Mononuclear cell (primary cell): ENCODE data around the gene LPA. TPM values are rescaled to one million over a fixed set of nuclear protein-coding genes. Genes with fewer than 3 reads are reported as not detected.
"Not testable (repeated sequence)": the region's sequence is repeated elsewhere in the genome, so short reads cannot be mapped to it uniquely, and the experiment has no call there.

ENCODE experiments used
- H3K27me3 ChIP-seq: 2 replicates; pipeline ENCODE4 v1.6.0; 2011; ENCODE audit warnings: low read length, control low read depth; ENCODE audit not compliant: insufficient read depth
- H3K4me1 ChIP-seq: 2 replicates; pipeline ENCODE4 v1.5.1; 2011; ENCODE audit warnings: mild to moderate bottlenecking, low read length, control low read depth; ENCODE audit not compliant: insufficient read depth
- H3K4me3 ChIP-seq: 2 replicates; pipeline ENCODE4 v1.5.1; 2011; ENCODE audit warnings: mild to moderate bottlenecking, low read length, moderate library complexity
- H3K9me3 ChIP-seq: 2 replicates; pipeline ENCODE4 v1.5.1; 2011; ENCODE audit warnings: low read depth, mild to moderate bottlenecking, control low read depth, low read length
- total RNA-seq: library from RNA; depleted of rRNA; stranded (reverse); fragments of >200 nt; gene quantifications from one replicate; pipeline ENCODE4 v1.2.3, GENCODE V29; 2012

Gene LPA
- total RNA-seq, 1 donor: not detected

- no peaks in the 10 kb centered on the region for H3K27me3 ChIP-seq
- H3K4me3 ChIP-seq: no peak overlapping the region
- H3K4me1 ChIP-seq: no peaks in the 10 kb centered on the region
- no peaks in the 10 kb centered on the region for H3K9me3 ChIP-seq
Observed at GRCh38 chr6:160678230-160678629, 14.2 kb upstream of the LPA start.

- not testable (repeated sequence) for H3K9me3 ChIP-seq, H3K27me3 ChIP-seq, H3K4me1 ChIP-seq, H3K4me3 ChIP-seq
Observed at GRCh38 chr6:160676418-160676817, 12.3 kb upstream of the LPA start.

GRCh38 chr6:160668589-160668988 is 4.5 kb upstream of the LPA start:
- no peaks in the 10 kb centered on the region for H3K9me3 ChIP-seq
- no peaks in the 10 kb centered on the region for H3K27me3 ChIP-seq
- H3K4me3 ChIP-seq: no peak overlapping the region
- no peaks in the 10 kb centered on the region for H3K4me1 ChIP-seq

GRCh38 chr6:160667639-160668481 is 3.8 kb upstream of the LPA start:
- H3K4me3 ChIP-seq: no peak overlapping the region
- no peaks in the 10 kb centered on the region for H3K27me3 ChIP-seq
- H3K4me1 ChIP-seq: no peaks in the 10 kb centered on the region
- no peaks in the 10 kb centered on the region for H3K9me3 ChIP-seq

- Histone ChIP-seq H3K4me3 (no peak overlapping the region), H3K9me3 (no peaks in the 10 kb centered on the region)
Observed at GRCh38 chr6:160662842-160663241, 1.2 kb downstream of the LPA start.

GRCh38 chr6:160662429-160662828 is 1.6 kb downstream of the LPA start:
- Histone ChIP-seq H3K9me3 (no peaks in the 10 kb centered on the region), H3K4me1 (no peaks in the 10 kb centered on the region), H3K27me3 (no peaks in the 10 kb centered on the region), H3K4me3 (no peak overlapping the region)

More at GRCh38 chr6:160662842-160663241, 1.2 kb downstream of the LPA start:
- no peaks in the 10 kb centered on the region for H3K4me1 ChIP-seq
- H3K27me3 ChIP-seq: no peaks in the 10 kb centered on the region

GRCh38 chr6:160661216-160661615 is 2.9 kb downstream of the LPA start:
- H3K4me1 ChIP-seq: no peaks in the 10 kb centered on the region
- no peak overlapping the region for H3K4me3 ChIP-seq
- no peaks in the 10 kb centered on the region for H3K27me3 ChIP-seq
- H3K9me3 ChIP-seq: no peaks in the 10 kb centered on the region

- Histone ChIP-seq H3K27me3 (no peaks in the 10 kb centered on the region), H3K4me1 (no peaks in the 10 kb centered on the region), H3K4me3 (no peak overlapping the region), H3K9me3 (no peaks in the 10 kb centered on the region)
Observed at GRCh38 chr6:160659562-160659961, 4.5 kb downstream of the LPA start.

GRCh38 chr6:160634706-160635105 is 29.4 kb downstream of the LPA start:
- no peak overlapping the region for H3K4me3 ChIP-seq
- H3K4me1 ChIP-seq: no peaks in the 10 kb centered on the region
- no peaks in the 10 kb centered on the region for H3K9me3 ChIP-seq
- no peaks in the 10 kb centered on the region for H3K27me3 ChIP-seq

GRCh38 chr6:160595838-160596832 is 67.9 kb downstream of the LPA start:
- Histone ChIP-seq H3K9me3 (no peaks in the 10 kb centered on the region), H3K4me1 (no peaks in the 10 kb centered on the region), H3K27me3 (no peaks in the 10 kb centered on the region), H3K4me3 (no peak overlapping the region)

- H3K27me3 ChIP-seq, H3K4me1 ChIP-seq, H3K4me3 ChIP-seq, H3K9me3 ChIP-seq: not testable (repeated sequence)
Observed at GRCh38 chr6:160595297-160595696, 68.8 kb downstream of the LPA start.

- no peaks in the 10 kb centered on the region for H3K27me3 ChIP-seq
- H3K9me3 ChIP-seq: no peaks in the 10 kb centered on the region
- no peak overlapping the region for H3K4me3 ChIP-seq
- H3K4me1 ChIP-seq: no peaks in the 10 kb centered on the region
Observed at GRCh38 chr6:160586374-160586773, 77.7 kb downstream of the LPA start.

GRCh38 chr6:160583794-160584193 is 80.3 kb downstream of the LPA start:
- H3K27me3 ChIP-seq: no peaks in the 10 kb centered on the region

GRCh38 chr6:160581406-160581805 is 82.7 kb downstream of the LPA start:
- H3K27me3 ChIP-seq: no peaks in the 10 kb centered on the region
- no peaks in the 10 kb centered on the region for H3K4me1 ChIP-seq
- H3K4me3 ChIP-seq: no peak overlapping the region
- no peaks in the 10 kb centered on the region for H3K9me3 ChIP-seq

More at GRCh38 chr6:160583794-160584193, 80.3 kb downstream of the LPA start:
- Histone ChIP-seq H3K4me1 (no peaks in the 10 kb centered on the region), H3K4me3 (no peak overlapping the region), H3K9me3 (no peaks in the 10 kb centered on the region)

- not testable (repeated sequence) for H3K4me1 ChIP-seq, H3K4me3 ChIP-seq, H3K27me3 ChIP-seq, H3K9me3 ChIP-seq
Observed at GRCh38 chr6:160578515-160578914, 85.6 kb downstream of the LPA start.
